ENCODE data around the gene IL11.

Gene IL11

DNA sequence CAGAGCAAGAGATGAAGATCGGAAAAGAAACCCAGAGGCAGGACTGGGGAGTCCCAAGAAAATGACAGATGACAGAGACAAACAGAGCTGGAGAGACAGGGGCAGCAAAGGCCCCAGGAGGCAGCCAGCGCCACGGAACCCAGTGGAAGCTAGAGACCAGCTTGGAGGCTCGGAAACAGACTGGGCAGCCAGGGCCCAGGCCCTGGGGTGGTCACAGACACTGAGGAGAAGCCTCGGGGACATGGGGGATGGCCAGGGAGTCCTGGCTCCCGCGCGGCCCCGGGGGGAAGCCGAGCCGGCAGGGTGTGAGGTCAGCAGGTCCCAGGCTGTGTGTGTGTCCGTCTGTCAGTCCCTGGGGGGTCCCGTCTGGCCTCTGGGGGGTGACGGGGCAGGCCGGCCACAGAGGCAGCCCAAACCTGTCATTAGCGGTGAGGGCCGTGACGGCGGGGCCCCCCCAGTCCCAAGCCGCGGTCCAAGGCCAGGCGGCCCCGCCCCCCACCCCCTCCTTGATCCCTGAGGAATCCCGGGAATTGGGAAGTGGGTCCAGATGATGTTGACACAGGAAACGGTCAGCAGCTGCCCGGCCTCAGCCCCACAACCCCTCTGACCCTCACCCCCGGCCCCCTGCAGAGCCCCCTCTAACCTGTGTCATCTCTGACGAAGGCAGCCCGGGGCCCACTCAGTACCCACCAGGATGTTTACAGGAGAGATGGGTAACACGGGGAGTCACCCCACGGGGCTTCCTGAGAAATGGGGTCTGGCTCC, 3.9 kb upstream of the IL11 start:
- DNase-seq (ENCODE audit: low read depth in 2 of 3, low spot score in 1 of 3): no peak

DNA sequence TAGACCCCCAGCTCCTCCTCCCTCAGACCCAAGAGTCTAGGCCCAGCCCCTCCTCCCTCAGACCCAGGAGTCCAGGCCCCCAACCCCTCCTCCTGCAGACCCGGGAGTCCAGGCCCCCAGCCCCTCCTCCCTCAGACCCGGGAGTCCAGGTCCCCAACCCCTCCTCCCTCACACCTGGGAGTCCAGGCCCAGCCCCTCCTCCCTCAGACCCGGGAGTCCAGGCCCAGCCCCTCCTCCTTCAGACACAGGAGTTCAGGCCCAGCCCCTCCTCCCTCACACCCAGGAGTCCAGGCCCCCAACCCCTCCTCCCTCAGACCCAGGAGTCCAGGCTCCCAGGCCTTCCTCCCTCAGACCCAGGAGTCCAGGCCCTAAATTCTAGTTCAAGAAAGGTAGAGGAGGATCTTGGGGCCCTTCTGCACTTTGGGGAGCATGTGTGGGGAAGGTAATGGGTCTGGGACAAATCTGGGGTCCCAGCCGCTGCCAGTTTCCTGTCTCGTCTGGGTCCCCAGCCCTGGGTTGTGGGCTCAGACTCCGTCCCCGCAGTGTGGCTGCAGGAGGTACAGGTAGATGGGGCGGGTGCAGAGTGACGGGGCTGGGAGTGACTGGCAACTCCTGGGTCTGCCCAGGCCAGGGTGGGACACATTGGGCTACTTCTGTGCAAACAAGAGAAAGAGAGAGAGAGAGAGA, 3.2 kb upstream of the IL11 start:
- no peak for DNase-seq (ENCODE audit: low read depth in 2 of 3, low spot score in 1 of 3)

DNA sequence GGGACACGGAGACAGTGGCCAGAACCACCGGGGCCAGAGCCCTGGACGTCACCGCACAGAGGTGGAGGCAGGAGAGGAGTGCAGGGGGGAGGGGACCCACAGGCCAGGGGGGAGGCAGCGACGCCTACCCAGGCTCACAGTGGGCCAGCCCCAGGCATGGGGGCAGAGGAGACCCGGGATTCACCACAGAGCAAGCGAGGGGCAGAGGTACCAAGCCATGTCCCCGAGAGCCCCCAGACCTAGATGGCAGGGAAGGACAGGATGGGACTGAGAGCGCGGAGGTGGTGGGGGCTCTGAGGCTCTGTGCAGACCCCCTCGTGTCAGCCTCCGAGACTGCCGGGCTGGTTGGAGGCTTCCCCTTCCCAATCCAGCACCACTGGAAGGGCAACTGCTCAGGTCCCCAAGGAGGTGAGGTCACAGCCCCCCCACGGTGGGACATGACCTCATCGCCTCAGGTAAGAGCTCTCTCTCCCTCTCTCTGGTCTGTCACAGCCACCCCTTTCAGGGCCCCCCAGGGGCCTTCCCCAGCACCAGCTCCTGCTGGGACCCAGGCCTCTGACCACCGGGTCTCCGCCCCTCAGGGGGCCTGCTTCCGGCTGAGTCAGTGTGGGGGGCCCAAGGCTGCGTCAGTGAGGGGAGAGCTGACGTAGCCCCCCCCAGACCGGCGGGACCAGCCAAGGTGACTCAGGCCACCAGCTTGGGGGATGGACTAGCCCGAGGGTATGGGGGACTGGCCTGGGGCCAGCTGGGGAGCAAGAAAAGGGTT, 2.2 kb upstream of the IL11 start:
- DNase-seq (ENCODE audit: low read depth in 2 of 3, low spot score in 1 of 3): no peak

DNA sequence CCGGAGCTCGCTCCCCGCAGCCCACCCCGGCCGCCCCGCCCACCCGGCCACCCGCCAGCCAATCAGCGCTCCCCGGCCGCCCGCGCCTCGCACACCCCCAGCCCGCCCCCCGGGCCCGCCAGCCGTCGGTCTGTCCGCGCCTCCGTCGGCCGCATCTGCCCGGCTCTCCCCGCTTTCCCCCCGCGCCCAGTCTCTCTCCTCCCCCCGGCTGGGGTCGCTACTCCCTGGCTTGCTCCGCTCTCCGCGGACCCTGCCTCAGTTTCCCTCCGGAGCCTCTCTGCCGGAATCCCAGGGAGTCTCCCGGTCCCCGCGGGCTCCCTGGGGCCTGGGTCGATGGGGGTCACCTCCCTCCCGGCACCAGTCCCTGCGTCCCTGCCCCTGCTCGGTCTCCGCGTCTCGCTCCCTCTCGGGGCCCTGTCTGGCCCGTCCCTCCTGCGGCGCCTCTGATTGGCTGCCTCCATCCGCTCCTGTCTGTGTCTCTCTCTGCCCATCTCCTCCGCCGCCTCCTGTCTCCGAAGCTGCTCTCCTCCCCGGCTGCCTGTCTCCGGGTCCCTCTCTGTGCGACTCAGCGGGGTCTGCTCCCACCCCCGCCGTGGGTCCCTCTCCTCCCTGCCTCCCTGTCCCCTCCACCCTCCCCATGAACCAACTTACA, 484 bp downstream of the IL11 start:
- no peak for DNase-seq (ENCODE audit: low read depth in 2 of 3, low spot score in 1 of 3)

DNA sequence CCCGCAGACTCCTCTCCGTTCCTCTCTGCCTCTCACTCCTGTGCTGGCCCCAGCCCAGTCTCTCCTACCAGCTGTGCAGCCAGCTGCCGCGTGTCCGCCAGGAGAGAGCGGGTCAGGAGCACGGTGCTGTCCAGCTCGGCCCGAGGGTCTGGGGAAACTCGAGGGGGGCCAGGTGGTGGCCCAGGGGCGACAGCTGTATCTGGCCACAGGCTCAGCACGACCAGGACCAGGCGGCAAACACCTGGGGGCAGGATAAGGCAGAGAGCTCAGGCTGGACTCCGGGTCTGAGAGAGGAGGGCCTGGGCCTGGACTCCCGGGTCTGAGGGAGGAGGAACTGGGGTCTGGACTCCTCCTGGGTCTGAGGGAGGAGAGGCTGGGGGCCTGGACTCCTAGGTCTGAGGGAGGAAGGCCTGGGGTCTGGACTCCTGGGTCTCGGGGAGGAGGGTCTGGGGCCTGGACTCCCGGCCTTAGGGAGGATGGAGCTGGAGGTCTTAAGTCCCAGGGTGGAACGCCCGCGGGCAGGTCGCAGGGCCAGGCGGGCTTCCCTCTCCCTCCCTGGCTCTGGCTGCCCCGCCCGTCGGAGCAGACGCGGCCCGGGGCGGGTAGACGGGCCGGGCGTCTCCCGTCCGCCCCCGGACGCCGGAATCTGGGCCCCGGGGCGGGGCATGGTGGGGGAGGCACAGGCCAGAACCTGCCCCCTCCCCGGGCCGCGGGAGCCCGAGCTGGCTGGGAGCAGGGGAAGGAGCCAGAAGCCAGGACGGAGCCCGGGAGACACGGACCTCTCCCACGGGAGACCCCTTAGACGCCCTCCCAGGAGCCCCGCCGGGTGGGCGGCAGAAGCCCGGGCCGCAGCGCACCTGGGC, 1.3 kb downstream of the IL11 start:
- no peak for DNase-seq (ENCODE audit: low read depth in 2 of 3, low spot score in 1 of 3)

DNA sequence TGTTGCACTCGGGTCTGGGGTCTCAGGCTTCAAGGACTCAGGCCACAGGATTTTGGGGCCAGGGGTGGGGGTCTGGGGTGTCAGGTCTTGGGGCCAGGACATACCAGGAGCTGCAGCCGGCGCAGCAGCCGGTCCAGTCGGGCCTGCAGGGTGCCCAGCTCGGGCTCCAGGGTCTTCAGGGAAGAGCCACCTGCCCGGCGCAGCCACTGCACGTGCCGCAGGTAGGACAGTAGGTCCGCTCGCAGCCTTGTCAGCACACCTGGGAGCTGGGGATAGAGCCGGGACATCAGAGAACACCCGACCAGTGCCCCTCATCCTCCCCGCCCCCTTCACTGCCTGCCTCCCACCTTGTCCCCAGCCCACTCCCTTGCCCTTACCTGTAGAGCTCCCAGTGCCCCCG, 2.2 kb downstream of the IL11 start:
- no peak for DNase-seq (ENCODE audit: low read depth in 2 of 3, low spot score in 1 of 3)

DNA sequence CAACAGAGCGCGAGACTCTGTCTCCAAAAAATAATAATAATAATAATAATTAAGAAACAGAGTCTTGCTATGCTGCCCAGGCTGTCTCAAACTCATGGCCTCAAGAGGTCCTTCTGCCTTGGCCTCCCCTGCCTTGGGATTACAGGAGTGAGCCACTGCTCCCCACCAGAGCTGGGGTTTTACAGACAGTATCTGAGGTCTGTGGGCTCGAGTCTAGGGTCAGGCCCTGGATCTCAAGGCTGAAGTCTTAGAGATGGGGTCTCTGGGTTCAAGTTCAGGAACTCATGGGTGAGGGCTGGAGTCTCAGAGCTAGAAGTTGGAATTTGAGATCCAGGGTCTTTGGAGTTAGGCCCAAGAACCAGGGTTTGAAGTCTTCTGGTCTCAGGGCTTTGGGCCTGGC, 3.5 kb downstream of the IL11 start:
- no peak for DNase-seq (ENCODE audit: low read depth in 2 of 3, low spot score in 1 of 3)

DNA sequence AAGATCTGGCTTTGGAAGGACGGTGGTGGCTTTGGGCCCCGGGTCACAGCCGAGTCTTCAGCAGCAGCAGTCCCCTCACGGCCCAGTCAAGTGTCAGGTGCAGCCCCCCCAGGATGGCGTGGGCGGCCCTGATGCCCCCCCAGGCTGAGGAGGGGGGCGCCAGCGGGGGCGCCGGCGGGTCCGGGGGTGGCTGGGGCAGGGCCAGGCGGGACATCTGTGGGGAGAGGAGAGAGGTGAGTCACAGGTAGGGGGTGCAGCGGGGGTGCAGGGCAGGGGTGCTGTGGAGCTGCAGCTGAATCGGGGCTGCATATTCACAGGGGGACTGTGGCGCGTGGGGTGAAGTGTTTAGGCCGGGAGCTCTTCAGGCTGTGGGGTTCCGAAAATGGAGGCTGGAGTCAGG, 4.3 kb downstream of the IL11 start:
- DNase-seq (ENCODE audit: low read depth in 2 of 3, low spot score in 1 of 3): no peak

DNA sequence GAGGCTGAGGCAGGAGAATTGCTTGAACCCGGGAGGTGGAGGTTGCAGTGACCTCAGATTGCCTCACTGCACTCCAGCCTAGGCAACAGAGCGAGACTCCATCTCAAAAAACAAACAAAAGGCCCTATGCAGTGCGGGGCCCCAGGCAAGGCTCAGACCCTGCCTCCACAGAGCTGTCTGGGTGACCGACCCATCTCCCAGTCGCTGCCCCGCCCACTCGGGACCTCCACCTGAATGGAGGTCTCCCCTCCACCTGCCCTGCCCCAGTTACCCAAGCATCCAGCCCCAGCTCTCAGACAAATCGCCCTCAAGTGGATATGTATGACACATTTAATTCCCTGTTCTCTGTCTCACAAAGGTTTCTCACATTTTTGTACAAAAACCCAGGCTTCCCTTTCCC, 5.0 kb downstream of the IL11 start:
- DNase-seq (ENCODE audit: low read depth in 2 of 3, low spot score in 1 of 3): no peak

DNA sequence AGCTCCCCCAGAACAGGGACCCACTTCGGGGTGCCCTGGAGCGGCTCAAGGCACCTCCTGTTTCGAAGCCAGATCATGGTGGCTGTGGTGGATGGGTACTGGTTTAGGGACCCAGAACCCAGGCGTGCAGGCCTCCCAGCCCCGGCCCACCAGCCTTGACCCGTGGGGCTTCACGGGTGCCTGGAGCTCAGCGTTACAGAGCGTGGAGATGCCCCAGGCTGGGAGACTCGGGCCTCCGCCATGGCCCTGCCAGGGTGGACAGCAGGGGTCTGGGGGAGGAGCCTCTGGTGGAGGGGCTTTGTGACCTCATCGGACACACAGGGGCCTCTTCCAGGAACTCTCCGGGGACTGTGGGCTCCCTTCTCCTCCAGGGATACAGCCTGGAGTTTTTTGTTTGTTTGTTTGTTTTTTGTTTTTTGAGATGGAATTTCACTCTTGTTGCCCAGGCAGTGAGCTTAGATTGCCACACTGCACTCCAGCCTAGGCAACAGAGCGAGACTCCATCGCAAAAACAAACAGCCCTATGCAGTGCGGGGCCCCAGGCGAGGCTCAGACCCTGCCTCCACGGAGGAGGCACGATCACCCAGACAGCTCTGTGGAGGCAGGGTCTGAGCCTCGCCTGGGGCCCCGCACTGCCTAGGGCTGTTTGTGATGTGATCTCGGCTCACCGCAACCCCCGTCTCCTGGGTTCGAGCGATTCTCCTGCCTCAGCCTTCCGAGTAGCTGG, 7.1 kb downstream of the IL11 start, which contains the start of gene GARIN5B:
TSS of gene GARIN5B (minus strand) at position 271 of the 727 bp plus-strand sequence. CDS start at position 77, 194 bp downstream.
- DNase-seq (ENCODE audit: low read depth in 2 of 3, low spot score in 1 of 3): no peak

DNA sequence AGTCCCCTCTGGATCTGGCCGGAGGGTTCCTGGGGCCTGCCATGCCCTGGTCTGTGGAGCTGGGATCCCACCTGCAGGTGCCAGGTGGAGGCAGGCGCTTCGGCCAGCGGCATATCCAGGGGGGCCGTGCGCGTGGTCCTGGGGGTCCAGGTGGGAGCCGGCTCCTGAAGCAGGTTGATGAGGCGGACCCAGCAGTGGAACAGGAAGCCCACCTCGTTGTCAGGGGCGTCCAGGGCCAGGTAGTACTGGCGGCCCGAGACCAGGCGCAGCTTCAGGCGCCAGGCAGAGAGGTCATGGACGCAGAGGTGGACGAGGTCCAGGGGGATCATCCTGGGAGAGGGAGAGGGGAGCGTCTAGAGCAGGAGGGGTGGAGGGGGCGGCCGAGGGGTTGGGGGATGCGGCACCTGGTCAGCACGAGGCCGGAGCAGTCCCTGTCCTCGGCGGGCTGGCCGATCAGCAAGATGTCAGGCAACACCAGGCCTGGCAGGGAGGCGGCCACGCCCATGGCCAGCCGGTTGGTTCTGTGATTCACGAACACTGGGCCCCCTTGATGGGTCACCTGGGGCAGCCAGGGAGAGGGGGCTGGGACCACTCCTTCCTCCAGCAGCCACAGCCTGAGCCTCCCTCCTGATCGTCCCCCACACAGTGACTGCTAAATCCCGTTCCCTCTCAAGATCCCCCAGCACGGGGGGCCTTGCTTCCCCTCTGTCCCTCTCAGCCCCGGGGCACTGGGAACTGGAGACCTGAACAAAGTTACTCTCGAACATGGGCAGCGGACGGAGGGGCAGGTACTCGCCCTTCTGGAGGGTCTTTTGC, 7.9 kb downstream of the IL11 start:
- DNase-seq (ENCODE audit: low read depth in 2 of 3, low spot score in 1 of 3): no peak

DNA sequence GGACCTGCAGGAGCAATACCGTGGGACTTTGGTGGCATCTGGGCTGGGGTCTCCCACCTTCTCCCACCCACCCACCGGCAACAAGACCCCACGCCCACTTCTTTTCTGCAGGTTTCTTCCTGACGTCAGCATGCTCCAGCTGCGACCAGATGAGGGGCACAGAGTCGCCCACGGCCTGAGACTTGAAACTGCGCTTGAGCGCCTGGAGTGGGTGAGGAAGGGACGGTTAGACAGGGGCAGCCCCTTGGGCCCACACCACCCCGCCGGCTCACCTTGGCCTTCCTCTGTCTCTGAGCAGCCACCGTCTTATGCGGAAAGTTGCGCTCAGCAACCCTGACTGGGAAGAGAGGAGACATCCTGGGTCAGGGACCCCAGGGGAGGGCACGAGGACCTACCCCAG, 9.4 kb downstream of the IL11 start:
- no peak for DNase-seq (ENCODE audit: low read depth in 2 of 3, low spot score in 1 of 3)

DNA sequence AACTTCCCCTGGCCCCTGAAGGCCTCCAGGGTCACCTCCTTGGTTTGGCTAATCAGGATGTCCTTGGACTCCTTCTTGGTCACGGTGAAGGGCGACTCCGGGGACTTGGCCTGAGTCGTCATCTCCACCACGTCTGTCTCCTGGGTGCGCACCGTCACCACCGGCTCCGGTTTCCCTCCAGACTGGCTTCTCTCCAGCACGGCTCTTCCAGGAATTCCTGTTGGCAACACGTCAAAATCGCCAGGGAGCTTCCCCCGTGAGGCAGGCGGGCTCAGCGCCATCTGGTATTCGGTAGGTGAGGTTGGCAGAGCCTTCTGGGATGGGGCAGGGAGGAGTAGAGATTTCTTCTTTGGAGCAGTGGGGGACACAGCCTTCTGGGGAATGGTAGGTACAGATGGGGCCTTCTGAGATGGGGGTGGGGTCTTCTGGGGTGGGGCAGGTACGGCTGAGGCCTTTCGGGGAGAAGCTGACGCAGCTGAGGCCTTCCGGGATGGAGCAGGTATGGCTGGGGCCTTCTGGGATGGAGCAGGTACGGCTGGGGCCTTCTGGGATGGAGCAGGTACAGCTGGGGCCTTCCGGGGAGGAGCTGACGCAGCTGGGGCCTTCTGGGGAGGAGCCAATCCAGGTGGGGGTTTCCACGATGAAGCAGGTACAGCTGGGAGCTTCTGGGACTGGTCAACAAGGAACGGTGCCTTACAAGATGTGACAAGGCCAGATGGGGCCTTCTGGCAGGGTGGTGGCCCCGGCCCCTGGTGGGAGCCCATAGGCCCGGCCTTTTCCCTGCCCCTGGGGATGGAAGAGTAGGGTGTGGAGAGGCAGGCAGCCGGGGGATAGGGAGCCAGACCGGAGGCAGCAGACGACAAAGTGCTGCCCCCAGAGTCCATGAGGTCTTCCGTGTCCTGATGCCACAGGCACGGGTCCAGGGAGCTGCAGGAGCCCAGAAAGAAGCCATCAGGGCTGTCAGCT, 11.0 kb downstream of the IL11 start:
- no peak for DNase-seq (ENCODE audit: low read depth in 2 of 3, low spot score in 1 of 3)

DNA sequence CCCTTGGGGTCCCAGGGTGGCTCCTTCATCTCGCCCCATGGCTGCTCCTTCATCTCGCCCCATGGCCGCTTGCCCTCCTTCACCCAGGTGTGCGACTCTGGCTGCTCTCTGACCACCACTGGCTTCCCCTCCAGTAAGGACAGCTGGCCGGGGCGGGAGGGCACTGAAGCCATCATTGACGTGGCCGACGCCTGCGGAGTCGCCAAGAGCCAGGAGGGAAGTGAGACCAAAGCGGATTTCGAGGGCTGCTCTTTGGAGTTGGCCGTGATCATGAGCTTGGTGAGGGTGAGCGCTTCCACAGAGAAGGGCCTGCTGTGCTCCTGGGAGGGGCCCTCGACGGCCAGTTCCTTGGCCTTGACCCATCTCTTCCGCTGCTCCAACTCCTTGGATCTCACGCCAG, 11.8 kb downstream of the IL11 start:
- no peak for DNase-seq (ENCODE audit: low read depth in 2 of 3, low spot score in 1 of 3)

DNA sequence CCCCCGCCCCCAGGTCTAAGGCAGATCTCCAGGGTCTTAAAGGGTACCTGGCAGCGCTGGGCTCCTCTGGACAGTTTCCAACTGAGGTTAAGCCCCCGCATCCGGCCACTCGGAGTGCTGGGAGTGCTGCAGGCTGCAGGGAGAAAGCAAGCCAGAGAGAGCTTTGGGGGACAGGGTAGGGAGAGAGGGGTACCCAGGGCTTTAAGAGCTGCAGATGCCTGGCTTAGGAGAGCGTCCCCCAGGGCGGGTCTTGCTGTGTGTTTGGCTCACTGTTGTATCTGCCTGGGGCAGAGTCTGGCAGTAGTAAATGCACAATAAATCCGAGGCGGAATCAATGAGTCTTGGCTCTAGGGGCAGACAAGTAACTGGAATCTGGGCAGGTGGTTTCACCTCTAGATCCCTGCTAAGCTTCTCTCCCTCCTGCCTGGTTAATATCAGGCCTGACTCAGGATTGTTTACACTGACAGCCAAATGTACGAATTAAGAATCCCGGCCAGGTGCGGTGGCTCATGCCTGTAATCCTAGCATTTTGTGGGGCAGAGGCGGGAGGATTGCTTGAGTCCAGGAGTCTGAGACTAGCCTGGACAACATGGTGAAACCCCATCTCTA, 14.9 kb downstream of the IL11 start:
- DNase-seq (ENCODE audit: low read depth in 2 of 3, low spot score in 1 of 3): no peak

DNA sequence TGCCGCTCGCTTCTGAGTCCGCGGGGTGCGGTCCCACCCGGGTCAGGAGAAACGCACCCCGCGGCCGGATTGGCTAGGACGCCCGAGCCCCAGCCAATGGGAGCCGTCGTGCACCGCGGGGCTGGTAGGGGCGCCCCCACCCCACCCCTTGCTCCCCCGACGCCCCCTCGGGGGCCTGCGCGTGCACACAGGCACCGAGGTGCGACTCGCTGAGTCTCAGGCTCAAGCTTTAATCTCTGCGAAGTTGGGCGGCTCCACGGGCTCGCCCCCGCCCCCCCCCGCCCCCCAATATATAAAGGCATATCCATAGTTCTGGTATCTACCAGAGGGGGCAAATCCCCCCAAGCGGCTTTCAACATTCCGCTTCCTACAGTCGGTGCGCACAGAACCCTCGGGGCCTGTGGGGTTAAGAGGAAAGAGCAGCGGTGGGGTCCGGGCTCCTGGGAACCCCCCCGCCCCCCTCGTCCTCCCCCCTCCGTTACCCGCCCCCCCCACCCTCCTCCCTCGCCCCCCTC, 15.5 kb downstream of the IL11 start, which contains the start of gene COX6B2:
TSS of gene COX6B2 (minus strand) at position 22 of the 515 bp plus-strand sequence. CDS start 198 bp downstream, outside the sequence.
- DNase-seq (ENCODE audit: low read depth in 2 of 3, low spot score in 1 of 3): no peak

Measured in stimulated activated CD4-positive, alpha-beta T cell treated with anti-CD3 and anti-CD28 coated beads, Interleukin-12 subunit alpha, Interleukin-12 subunit beta, amount 100 ng/mL, for 48 hours (primary cell).